GM18511 (cell line): Measurements from ENCODE around the gene ZFYVE21.

Source experiments
- ATAC-seq: cut with Tn5 transposase; IDR thresholded peaks from one replicate; pipeline ENCODE4 v1.9.1; 2021; ENCODE audit warnings: mild to moderate bottlenecking, moderate library complexity; ENCODE audit not compliant: unreplicated experiment

Gene ZFYVE21

GRCh38 chr14:103715052-103716000 lies at the start of gene ZFYVE21, which contains the start of gene XRCC3:
Gene ZFYVE21, plus strand, starts transcription at chr14:103715810. Its CDS starts 32 bp downstream, at chr14:103715842.
Gene XRCC3, minus strand, starts transcription at chr14:103715451. Its CDS starts 4,364 bp downstream, at chr14:103711087.
- ATAC-seq: peak; percentile 96

GRCh38 chr14:103667671-103668070 lies 47.9 kb upstream of the ZFYVE21 start:
- no peak for ATAC-seq

GRCh38 chr14:103668117-103668516 lies 47.5 kb upstream of the ZFYVE21 start:
- ATAC-seq: no peak

GRCh38 chr14:103669370-103669769 lies 46.2 kb upstream of the ZFYVE21 start:
- ATAC-seq: no peak

- ATAC-seq: no peak
Observed at GRCh38 chr14:103671911-103672310, 43.7 kb upstream of the ZFYVE21 start.

GRCh38 chr14:103675957-103676356 lies 39.7 kb upstream of the ZFYVE21 start:
- no peak for ATAC-seq

- ATAC-seq: no peak
Observed at GRCh38 chr14:103676881-103677675, 38.5 kb upstream of the ZFYVE21 start.

- ATAC-seq: no peak
Observed at GRCh38 chr14:103679351-103679750, 36.3 kb upstream of the ZFYVE21 start.

- no peak for ATAC-seq
Observed at GRCh38 chr14:103680491-103681231, 34.9 kb upstream of the ZFYVE21 start.

- no peak for ATAC-seq
Observed at GRCh38 chr14:103683139-103683538, 32.5 kb upstream of the ZFYVE21 start.

GRCh38 chr14:103684471-103684870 lies 31.1 kb upstream of the ZFYVE21 start:
- no peak for ATAC-seq

- no peak for ATAC-seq
Observed at GRCh38 chr14:103684871-103685270, 30.7 kb upstream of the ZFYVE21 start.

- no peak for ATAC-seq
Observed at GRCh38 chr14:103685276-103686211, 30.1 kb upstream of the ZFYVE21 start.

GRCh38 chr14:103686831-103687485 lies 28.7 kb upstream of the ZFYVE21 start:
- ATAC-seq: no peak

- no peak for ATAC-seq
Observed at GRCh38 chr14:103687712-103688111, 27.9 kb upstream of the ZFYVE21 start.

- ATAC-seq: no peak
Observed at GRCh38 chr14:103688441-103688840, 27.2 kb upstream of the ZFYVE21 start.

- ATAC-seq: peak; percentile 66
Observed at GRCh38 chr14:103688906-103689902, 26.4 kb upstream of the ZFYVE21 start.

- ATAC-seq: no peak
Observed at GRCh38 chr14:103690332-103690731, 25.3 kb upstream of the ZFYVE21 start.
